T-helper 17 cell (primary cell): ENCODE data around the gene LYST. TPM values are rescaled to one million over a fixed set of nuclear protein-coding genes. Genes with fewer than 3 reads are reported as not detected.
"Not testable (repeated sequence)": the region's sequence is repeated elsewhere in the genome, so short reads cannot be mapped to it uniquely, and the experiment has no call there.

ENCODE experiments used
- ATAC-seq: fragments of 150-1000 bp; cut with Tn5 transposase; 2 replicates; pipeline ENCODE4 v1.10.0; 2021; ENCODE audit warnings: mild to moderate bottlenecking, moderate library complexity
- DNase-seq, 3 donors: peaks; one replicate each; pipeline versions ENCODE4 v3.0.0 to v3.0.0-alpha.2; 2020 to 2021
- H3K9me3 ChIP-seq: one replicate; pipeline ENCODE4 v1.7.0; 2013; ENCODE audit warnings: low read length, mild to moderate bottlenecking; ENCODE audit not compliant: control insufficient read depth, poor library complexity, severe bottlenecking
- H3K27ac Mint-ChIP-seq: one replicate; pipeline ENCODE4 v1.8.0; 2022; ENCODE audit warnings: mild to moderate bottlenecking, moderate library complexity, mixed read lengths
- H3K27me3 Mint-ChIP-seq: one replicate; pipeline ENCODE4 v1.8.0; 2022; ENCODE audit warnings: mixed read lengths
- H3K36me3 Mint-ChIP-seq: one replicate; pipeline ENCODE4 v1.8.0; 2022; ENCODE audit warnings: low read depth, mixed read lengths
- H3K4me1 Mint-ChIP-seq: one replicate; pipeline ENCODE4 v1.8.0; 2022; ENCODE audit warnings: mild to moderate bottlenecking, mixed read lengths
- H3K4me3 Mint-ChIP-seq: one replicate; pipeline ENCODE4 v1.8.0; 2022; ENCODE audit warnings: mild to moderate bottlenecking, moderate library complexity, mixed read lengths
- total RNA-seq, 4 donors: library from RNA in 2 of 4; stranded (reverse) in 2 of 4; gene quantifications; one replicate each; pipeline ENCODE4 v1.2.3 and lab custom pipeline; 2022 to 2026

Gene LYST
- total RNA-seq (10 to 100 TPM; 24.5 to 29.6 TPM), total RNA-seq (lab: John Stamatoyannopoulos, UW) (74.8 to 83.7 reads per million in 2 donors)

GRCh38 chr1:235866205-235866912 lies at the start of gene LYST:
Gene LYST, minus strand, starts transcription at chr1:235866906. Its CDS starts 36,489 bp downstream, at chr1:235830417.
- Mint-ChIP-seq H3K36me3 (peaks cover 5% of the 10 kb centered on the region), H3K4me3 (peak within 1 kb of the TSS; percentile 98), H3K27ac (peak within 1 kb of the TSS; percentile 99), H3K4me1 (peaks cover 39% of the 10 kb centered on the region), H3K27me3 (no peaks in the 10 kb centered on the region)
- ATAC-seq = peak; percentile 29
- peak; percentile 34 to 37 (median 34) for DNase-seq
- H3K9me3 ChIP-seq = no peaks in the 10 kb centered on the region

- not testable (repeated sequence) for H3K4me3 Mint-ChIP-seq, H3K4me1 Mint-ChIP-seq, DNase-seq
Observed at GRCh38 chr1:235915489-235915888, 48.8 kb upstream of the LYST start.

GRCh38 chr1:235913311-235913710 lies 46.6 kb upstream of the LYST start:
- H3K9me3 ChIP-seq = no peaks in the 10 kb centered on the region
- DNase-seq (no peak), ATAC-seq (no peak)
- Mint-ChIP-seq H3K36me3 (no peaks in the 10 kb centered on the region), H3K27ac (no peak overlapping the region), H3K27me3 (no peaks in the 10 kb centered on the region), H3K4me1 (peaks cover 6% of the 10 kb centered on the region), H3K4me3 (no peak overlapping the region)

More at GRCh38 chr1:235915489-235915888, 48.8 kb upstream of the LYST start:
- not testable (repeated sequence) for H3K27me3 Mint-ChIP-seq, H3K36me3 Mint-ChIP-seq, ATAC-seq, H3K9me3 ChIP-seq, H3K27ac Mint-ChIP-seq

- no peaks in the 10 kb centered on the region for H3K9me3 ChIP-seq
- no peak for DNase-seq
- Mint-ChIP-seq H3K36me3 (peaks cover 3% of the 10 kb centered on the region), H3K27me3 (peaks cover 6% of the 10 kb centered on the region), H3K27ac (no peak overlapping the region), H3K4me3 (no peak overlapping the region), H3K4me1 (no peaks in the 10 kb centered on the region)
- no peak for ATAC-seq
Observed at GRCh38 chr1:235911876-235912275, 45.2 kb upstream of the LYST start.

GRCh38 chr1:235911300-235911662 lies 44.6 kb upstream of the LYST start:
- no peak overlapping the region for H3K27ac Mint-ChIP-seq
- H3K9me3 ChIP-seq = no peaks in the 10 kb centered on the region
- peaks cover 6% of the 10 kb centered on the region for H3K27me3 Mint-ChIP-seq
- DNase-seq (no peak), ATAC-seq (no peak)
- no peaks in the 10 kb centered on the region for H3K4me1 Mint-ChIP-seq
- peaks cover 3% of the 10 kb centered on the region for H3K36me3 Mint-ChIP-seq
- no peak overlapping the region for H3K4me3 Mint-ChIP-seq

GRCh38 chr1:235910357-235911299 lies 43.9 kb upstream of the LYST start:
- peaks cover 3% of the 10 kb centered on the region for H3K36me3 Mint-ChIP-seq
- H3K4me1 Mint-ChIP-seq = no peaks in the 10 kb centered on the region
- no peak overlapping the region for H3K27ac Mint-ChIP-seq
- H3K27me3 Mint-ChIP-seq = peaks cover 6% of the 10 kb centered on the region
- H3K4me3 Mint-ChIP-seq = no peak overlapping the region
- no peak for DNase-seq
- no peak for ATAC-seq
- H3K9me3 ChIP-seq = no peaks in the 10 kb centered on the region

- H3K27ac Mint-ChIP-seq = peak overlapping the region; percentile 70
- H3K9me3 ChIP-seq = no peaks in the 10 kb centered on the region
- peaks cover 3% of the 10 kb centered on the region for H3K36me3 Mint-ChIP-seq
- peaks cover 6% of the 10 kb centered on the region for H3K27me3 Mint-ChIP-seq
- peaks cover under 1% of the 10 kb centered on the region for H3K4me1 Mint-ChIP-seq
- H3K4me3 Mint-ChIP-seq = no peak overlapping the region
- DNase-seq = no peak
- no peak for ATAC-seq
Observed at GRCh38 chr1:235908742-235909520, 42.2 kb upstream of the LYST start.

- no peak for ATAC-seq
- H3K4me1 Mint-ChIP-seq = peaks cover 2% of the 10 kb centered on the region
Observed at GRCh38 chr1:235907897-235908240, 41.2 kb upstream of the LYST start.

GRCh38 chr1:235907187-235907896 lies 40.6 kb upstream of the LYST start:
- H3K9me3 ChIP-seq = no peaks in the 10 kb centered on the region
- Mint-ChIP-seq H3K36me3 (peaks cover 3% of the 10 kb centered on the region), H3K4me3 (no peak overlapping the region), H3K27me3 (peaks cover 6% of the 10 kb centered on the region), H3K4me1 (peaks cover 2% of the 10 kb centered on the region), H3K27ac (peak overlapping the region; percentile 45)
- DNase-seq (no peak), ATAC-seq (no peak)

More at GRCh38 chr1:235907897-235908240, 41.2 kb upstream of the LYST start:
- Mint-ChIP-seq H3K4me3 (no peak overlapping the region), H3K27ac (peak overlapping the region; percentile 45), H3K36me3 (peaks cover 3% of the 10 kb centered on the region), H3K27me3 (peaks cover 6% of the 10 kb centered on the region)
- no peak for DNase-seq
- H3K9me3 ChIP-seq = no peaks in the 10 kb centered on the region

GRCh38 chr1:235906436-235906835 lies 39.7 kb upstream of the LYST start:
- H3K4me3 Mint-ChIP-seq = no peak overlapping the region
- DNase-seq = no peak
- no peak for ATAC-seq
- peaks cover 6% of the 10 kb centered on the region for H3K27me3 Mint-ChIP-seq
- H3K36me3 Mint-ChIP-seq = peaks cover 3% of the 10 kb centered on the region
- no peaks in the 10 kb centered on the region for H3K9me3 ChIP-seq
- H3K4me1 Mint-ChIP-seq = peaks cover 2% of the 10 kb centered on the region
- no peak overlapping the region for H3K27ac Mint-ChIP-seq

GRCh38 chr1:235903809-235904208 lies 37.1 kb upstream of the LYST start:
- not testable (repeated sequence) for H3K4me1 Mint-ChIP-seq, H3K4me3 Mint-ChIP-seq, DNase-seq, ATAC-seq, H3K36me3 Mint-ChIP-seq, H3K27ac Mint-ChIP-seq, H3K9me3 ChIP-seq
- H3K27me3 Mint-ChIP-seq = peaks cover 13% of the 10 kb centered on the region

- H3K27me3 Mint-ChIP-seq = peaks cover 12% of the 10 kb centered on the region
- no peak for ATAC-seq
Observed at GRCh38 chr1:235902677-235903542, 36.2 kb upstream of the LYST start.

More at GRCh38 chr1:235902677-235903542, 36.2 kb upstream of the LYST start:
- no peak overlapping the region for H3K4me3 Mint-ChIP-seq
- DNase-seq = no peak
- H3K27ac Mint-ChIP-seq = no peak overlapping the region
- H3K4me1 Mint-ChIP-seq = peaks cover 2% of the 10 kb centered on the region
- H3K9me3 ChIP-seq = no peaks in the 10 kb centered on the region
- H3K36me3 Mint-ChIP-seq = peaks cover 3% of the 10 kb centered on the region
